GM19328 (cell line): Measurements from ENCODE around the gene MAP3K8.

Source experiments
- ATAC-seq: cut with Tn5 transposase; IDR thresholded peaks from one replicate; pipeline ENCODE4 v1.9.1; 2021; ENCODE audit warnings: mild to moderate bottlenecking, moderate library complexity; ENCODE audit not compliant: unreplicated experiment

Gene MAP3K8

GRCh38 chr10:30488316-30488715, 54.3 kb downstream of the MAP3K8 start:
- no peak for ATAC-seq

- ATAC-seq: no peak
Observed at GRCh38 chr10:30489346-30489745, 55.4 kb downstream of the MAP3K8 start.

- ATAC-seq: no peak
Observed at GRCh38 chr10:30490289-30491000, 56.5 kb downstream of the MAP3K8 start.

- ATAC-seq: no peak
Observed at GRCh38 chr10:30491204-30491915, 57.4 kb downstream of the MAP3K8 start.

- no peak for ATAC-seq
Observed at GRCh38 chr10:30491916-30492515, 58.0 kb downstream of the MAP3K8 start.

GRCh38 chr10:30493609-30494530, 59.9 kb downstream of the MAP3K8 start:
- peak; percentile 37 for ATAC-seq

- ATAC-seq: no peak
Observed at GRCh38 chr10:30494558-30494957, 60.6 kb downstream of the MAP3K8 start.

- ATAC-seq: no peak
Observed at GRCh38 chr10:30495687-30496086, 61.7 kb downstream of the MAP3K8 start.

GRCh38 chr10:30499816-30500215, 65.8 kb downstream of the MAP3K8 start:
- ATAC-seq: no peak

GRCh38 chr10:30500534-30500933, 66.5 kb downstream of the MAP3K8 start:
- ATAC-seq: no peak

GRCh38 chr10:30500963-30501504, 67.0 kb downstream of the MAP3K8 start:
- no peak for ATAC-seq

GRCh38 chr10:30502266-30503060, 68.5 kb downstream of the MAP3K8 start:
- peak; percentile 57 for ATAC-seq

- ATAC-seq: no peak
Observed at GRCh38 chr10:30503700-30504266, 69.8 kb downstream of the MAP3K8 start.

- no peak for ATAC-seq
Observed at GRCh38 chr10:30505543-30506298, 71.7 kb downstream of the MAP3K8 start.

- ATAC-seq: no peak
Observed at GRCh38 chr10:30509508-30509907, 75.5 kb downstream of the MAP3K8 start.

- ATAC-seq: peak; percentile 69
Observed at GRCh38 chr10:30510184-30510931, 76.4 kb downstream of the MAP3K8 start.

GRCh38 chr10:30510932-30511700, 77.1 kb downstream of the MAP3K8 start:
- ATAC-seq: peak; percentile 20
